ENCODE results near the gene DICER1. TPM values are rescaled to one million over a fixed set of nuclear protein-coding genes. Genes with fewer than 3 reads are reported as not detected.

The DICER1 gene
- total RNA-seq, 2 donors from 2014 or later = 46.5 to 48.1 TPM

GRCh38 chr14:95078867-95079266 lies 78.5 kb downstream of the DICER1 start:
- Mint-ChIP-seq H3K9me3 (peaks cover 4% of the 10 kb centered on the region), H3K27me3 (peaks cover 12% of the 10 kb centered on the region), H3K4me1 (no peaks in the 10 kb centered on the region), H3K36me3 (ENCODE audit: low read depth) (no peaks in the 10 kb centered on the region), H3K27ac (no peak overlapping the region), H3K4me3 (no peak overlapping the region)
- ATAC-seq (replicated peaks) = no peak

GRCh38 chr14:95077345-95077744 lies 80.0 kb downstream of the DICER1 start:
- Mint-ChIP-seq H3K27me3 (peaks cover 12% of the 10 kb centered on the region), H3K4me1 (no peaks in the 10 kb centered on the region), H3K27ac (no peak overlapping the region)

GRCh38 chr14:95075789-95076188 lies 81.5 kb downstream of the DICER1 start:
- Mint-ChIP-seq H3K27ac (no peak overlapping the region), H3K4me3 (no peak overlapping the region), H3K36me3 (ENCODE audit: low read depth) (no peaks in the 10 kb centered on the region), H3K27me3 (peaks cover 12% of the 10 kb centered on the region), H3K9me3 (peaks cover 4% of the 10 kb centered on the region), H3K4me1 (no peaks in the 10 kb centered on the region)
- ATAC-seq (replicated peaks) = no peak

More at GRCh38 chr14:95077345-95077744, 80.0 kb downstream of the DICER1 start:
- Mint-ChIP-seq H3K36me3 (ENCODE audit: low read depth) (no peaks in the 10 kb centered on the region), H3K9me3 (peaks cover 4% of the 10 kb centered on the region), H3K4me3 (no peak overlapping the region)
- ATAC-seq (replicated peaks) = no peak

- no peak overlapping the region for H3K27ac Mint-ChIP-seq
- H3K9me3 Mint-ChIP-seq = peaks cover 4% of the 10 kb centered on the region
- peaks cover 13% of the 10 kb centered on the region for H3K27me3 Mint-ChIP-seq
- H3K4me3 Mint-ChIP-seq = no peak overlapping the region
- H3K36me3 Mint-ChIP-seq (ENCODE audit: low read depth) = no peaks in the 10 kb centered on the region
- ATAC-seq (replicated peaks) = no peak
- no peaks in the 10 kb centered on the region for H3K4me1 Mint-ChIP-seq
Observed at GRCh38 chr14:95073947-95074346, 83.4 kb downstream of the DICER1 start.

- H3K9me3 Mint-ChIP-seq = no peaks in the 10 kb centered on the region
- no peak overlapping the region for H3K4me3 Mint-ChIP-seq
- no peaks in the 10 kb centered on the region for H3K36me3 Mint-ChIP-seq (ENCODE audit: low read depth)
- H3K4me1 Mint-ChIP-seq = no peaks in the 10 kb centered on the region
- peaks cover 5% of the 10 kb centered on the region for H3K27me3 Mint-ChIP-seq
- H3K27ac Mint-ChIP-seq = no peak overlapping the region
- ATAC-seq (replicated peaks) = no peak
Observed at GRCh38 chr14:95072310-95072905, 84.9 kb downstream of the DICER1 start.

GRCh38 chr14:95071649-95072280 lies 85.6 kb downstream of the DICER1 start:
- Mint-ChIP-seq H3K27me3 (peaks cover 5% of the 10 kb centered on the region), H3K4me3 (no peak overlapping the region), H3K9me3 (no peaks in the 10 kb centered on the region), H3K36me3 (ENCODE audit: low read depth) (no peaks in the 10 kb centered on the region), H3K4me1 (no peaks in the 10 kb centered on the region), H3K27ac (no peak overlapping the region)
- ATAC-seq (replicated peaks) = no peak

GRCh38 chr14:95070748-95071435 lies 86.4 kb downstream of the DICER1 start:
- H3K9me3 Mint-ChIP-seq = no peaks in the 10 kb centered on the region
- H3K4me1 Mint-ChIP-seq = no peaks in the 10 kb centered on the region
- H3K27ac Mint-ChIP-seq = no peak overlapping the region
- no peak overlapping the region for H3K4me3 Mint-ChIP-seq
- H3K36me3 Mint-ChIP-seq (ENCODE audit: low read depth) = no peaks in the 10 kb centered on the region
- ATAC-seq (replicated peaks) = no peak
- peaks cover 5% of the 10 kb centered on the region for H3K27me3 Mint-ChIP-seq

- H3K27ac Mint-ChIP-seq = no peak overlapping the region
- no peaks in the 10 kb centered on the region for H3K36me3 Mint-ChIP-seq (ENCODE audit: low read depth)
- no peak overlapping the region for H3K4me3 Mint-ChIP-seq
Observed at GRCh38 chr14:95069547-95069946, 87.8 kb downstream of the DICER1 start.

GRCh38 chr14:95069018-95069417 lies 88.3 kb downstream of the DICER1 start:
- no peaks in the 10 kb centered on the region for H3K4me1 Mint-ChIP-seq
- H3K9me3 Mint-ChIP-seq = no peaks in the 10 kb centered on the region
- no peak overlapping the region for H3K4me3 Mint-ChIP-seq
- ATAC-seq (replicated peaks) = no peak
- H3K36me3 Mint-ChIP-seq (ENCODE audit: low read depth) = no peaks in the 10 kb centered on the region
- peaks cover 5% of the 10 kb centered on the region for H3K27me3 Mint-ChIP-seq
- H3K27ac Mint-ChIP-seq = no peak overlapping the region

More at GRCh38 chr14:95069547-95069946, 87.8 kb downstream of the DICER1 start:
- no peaks in the 10 kb centered on the region for H3K4me1 Mint-ChIP-seq
- peaks cover 5% of the 10 kb centered on the region for H3K27me3 Mint-ChIP-seq
- no peaks in the 10 kb centered on the region for H3K9me3 Mint-ChIP-seq
- ATAC-seq (replicated peaks) = no peak

GRCh38 chr14:95068521-95068920 lies 88.8 kb downstream of the DICER1 start:
- Mint-ChIP-seq H3K4me1 (no peaks in the 10 kb centered on the region), H3K9me3 (no peaks in the 10 kb centered on the region), H3K27me3 (peaks cover 5% of the 10 kb centered on the region), H3K36me3 (ENCODE audit: low read depth) (no peaks in the 10 kb centered on the region), H3K27ac (no peak overlapping the region), H3K4me3 (no peak overlapping the region)
- ATAC-seq (replicated peaks) = no peak

GRCh38 chr14:95068080-95068479 lies 89.2 kb downstream of the DICER1 start:
- ATAC-seq (replicated peaks) = no peak
- no peak overlapping the region for H3K4me3 Mint-ChIP-seq
- peaks cover 5% of the 10 kb centered on the region for H3K27me3 Mint-ChIP-seq

GRCh38 chr14:95067526-95067925 lies 89.8 kb downstream of the DICER1 start:
- ATAC-seq (replicated peaks) = no peak
- no peak overlapping the region for H3K27ac Mint-ChIP-seq
- no peaks in the 10 kb centered on the region for H3K4me1 Mint-ChIP-seq
- H3K9me3 Mint-ChIP-seq = no peaks in the 10 kb centered on the region
- H3K36me3 Mint-ChIP-seq (ENCODE audit: low read depth) = no peaks in the 10 kb centered on the region
- no peak overlapping the region for H3K4me3 Mint-ChIP-seq
- H3K27me3 Mint-ChIP-seq = peaks cover 5% of the 10 kb centered on the region

More at GRCh38 chr14:95068080-95068479, 89.2 kb downstream of the DICER1 start:
- Mint-ChIP-seq H3K36me3 (ENCODE audit: low read depth) (no peaks in the 10 kb centered on the region), H3K4me1 (no peaks in the 10 kb centered on the region), H3K27ac (no peak overlapping the region), H3K9me3 (no peaks in the 10 kb centered on the region)

GRCh38 chr14:95066427-95066986 lies 90.8 kb downstream of the DICER1 start:
- no peak overlapping the region for H3K4me3 Mint-ChIP-seq
- no peaks in the 10 kb centered on the region for H3K9me3 Mint-ChIP-seq
- no peak overlapping the region for H3K27ac Mint-ChIP-seq
- ATAC-seq (replicated peaks) = no peak
- H3K27me3 Mint-ChIP-seq = peaks cover 5% of the 10 kb centered on the region
- H3K4me1 Mint-ChIP-seq = no peaks in the 10 kb centered on the region
- no peaks in the 10 kb centered on the region for H3K36me3 Mint-ChIP-seq (ENCODE audit: low read depth)

GRCh38 chr14:95065411-95065810 lies 91.9 kb downstream of the DICER1 start:
- H3K27ac Mint-ChIP-seq = no peak overlapping the region
- H3K27me3 Mint-ChIP-seq = peaks cover 5% of the 10 kb centered on the region
- no peak overlapping the region for H3K4me3 Mint-ChIP-seq
- ATAC-seq (replicated peaks) = no peak
- no peaks in the 10 kb centered on the region for H3K9me3 Mint-ChIP-seq
- H3K36me3 Mint-ChIP-seq (ENCODE audit: low read depth) = no peaks in the 10 kb centered on the region
- H3K4me1 Mint-ChIP-seq = no peaks in the 10 kb centered on the region

GRCh38 chr14:95064734-95065133 lies 92.6 kb downstream of the DICER1 start:
- no peaks in the 10 kb centered on the region for H3K36me3 Mint-ChIP-seq (ENCODE audit: low read depth)
- H3K27ac Mint-ChIP-seq = no peak overlapping the region
- H3K4me3 Mint-ChIP-seq = no peak overlapping the region
- no peaks in the 10 kb centered on the region for H3K4me1 Mint-ChIP-seq
- no peaks in the 10 kb centered on the region for H3K9me3 Mint-ChIP-seq
- no peak for ATAC-seq (replicated peaks)
- H3K27me3 Mint-ChIP-seq = peaks cover 5% of the 10 kb centered on the region

All from activated T-helper 17 cell treated with anti-CD3 and anti-CD28 coated beads, Interleukin-2, amount 50 U/mL, for 72 hours (primary cell).